RWPE1 (cell line): Measurements from ENCODE around the gene ADISSP.

ENCODE experiments used
- CTCF ChIA-PET: fragments of 350-600 bp; sonication (Branson Sonifier 250); formaldehyde crosslinking; extraction: SDS; loops from one replicate; lab custom pipeline; 2021; lab: Yijun Ruan, JAX
- POLR2A ChIA-PET: fragments of 400-600 bp; formaldehyde crosslinking; extraction: SDS; loops from one replicate; lab custom pipeline; 2020; ENCODE audit warnings: antibody characterized with exemption; ENCODE audit not compliant: low non-redundant PET; lab: Yijun Ruan, JAX
- DNase-seq: peaks from one replicate; pipeline ENCODE4 v3.0.0; 2012; ENCODE audit warnings: low spot score
- H3K27ac ChIP-seq: fragments of 450-650 bp; 2 replicates; pipeline ENCODE4 v1.5.1; 2017
- CTCF ChIP-seq: fragments of 450-650 bp; conservative IDR thresholded peaks from 2 replicates; pipeline ENCODE4 v1.5.1; 2017; ENCODE audit warnings: low read depth, mild to moderate bottlenecking

ADISSP gene

GRCh38 chr20:3760655-3761348 is 6.8 kb downstream of the ADISSP start:
- CTCF ChIA-PET, result interaction anchor here (0.5 to 0.9 kb wide), 4 partner anchors 9 to 424 kb away, joined by 3 read pairs; no protein-coding TSS in a partner anchor
- TF ChIP-seq CTCF, result no peak
- H3K27ac ChIP-seq, result no peak overlapping the region
- DNase-seq, result no peak
- POLR2A ChIA-PET, result no interaction called here

GRCh38 chr20:3759884-3760283 is 7.7 kb downstream of the ADISSP start:
- no peak for DNase-seq
- ChIA-PET POLR2A (no interaction called here), CTCF (interaction anchor here (0.6 to 0.9 kb wide), 3 partner anchors 8 to 348 kb away, joined by 3 read pairs; no protein-coding TSS in a partner anchor)
- peak overlapping the region; percentile 1 for H3K27ac ChIP-seq
- no peak for TF ChIP-seq CTCF

- CTCF ChIA-PET, result interaction anchor here (0.6 kb wide), 2 partner anchors 10 to 349 kb away, joined by 3 read pairs; no protein-coding TSS in a partner anchor
- POLR2A ChIA-PET, result no interaction called here
- DNase-seq, result no peak
- TF ChIP-seq CTCF, result no peak
- H3K27ac ChIP-seq, result peak overlapping the region; percentile 1
Observed at GRCh38 chr20:3759316-3759823, 8.2 kb downstream of the ADISSP start.

- peak overlapping the region; percentile 1 for H3K27ac ChIP-seq
- ChIA-PET CTCF (interaction anchor here (0.6 to 3.1 kb wide), 3 partner anchors 9 to 48 kb away, joined by 3 to 9 read pairs (median 4); partner anchors contain the start of gene ADISSP), POLR2A (no interaction called here)
- no peak for DNase-seq
- TF ChIP-seq CTCF, result no peak
Observed at GRCh38 chr20:3758566-3758965, 9.0 kb downstream of the ADISSP start.

GRCh38 chr20:3757268-3757667 is 10.3 kb downstream of the ADISSP start:
- no peak for DNase-seq
- TF ChIP-seq CTCF, result no peak
- CTCF ChIA-PET, result interaction anchor here (0.6 to 3.1 kb wide), 2 partner anchors 46 to 98 kb away, joined by 3 to 9 read pairs; no protein-coding TSS in a partner anchor

GRCh38 chr20:3755814-3756480 is 11.6 kb downstream of the ADISSP start:
- TF ChIP-seq CTCF, result no peak
- H3K27ac ChIP-seq, result no peak overlapping the region
- ChIA-PET POLR2A (no interaction called here), CTCF (interaction anchor here (1.0 to 3.1 kb wide), 3 partner anchors 11 to 45 kb away, joined by 3 to 9 read pairs (median 3); no protein-coding TSS in a partner anchor)
- no peak for DNase-seq

More at GRCh38 chr20:3757268-3757667, 10.3 kb downstream of the ADISSP start:
- no peak overlapping the region for H3K27ac ChIP-seq
- POLR2A ChIA-PET, result interaction anchor here (0.7 to 1.0 kb wide), 2 partner anchors 8 to 10 kb away, joined by 3 to 5 read pairs; partner anchors contain the start of gene ADISSP
